Ecto neural progenitor cell (in vitro differentiated cells): ENCODE data around the gene ANKRD39.

Source experiments
- DNase-seq: peaks from one replicate; pipeline ENCODE4 v3.0.0-alpha.2; 2018; ENCODE audit warnings: low spot score

Gene ANKRD39

GRCh38 chr2:96826546-96827278 lies 31.1 kb downstream of the ANKRD39 start:
- no peak for DNase-seq

GRCh38 chr2:96825057-96825456 lies 32.8 kb downstream of the ANKRD39 start:
- no peak for DNase-seq

GRCh38 chr2:96824079-96824870 lies 33.5 kb downstream of the ANKRD39 start:
- no peak for DNase-seq

DNA sequence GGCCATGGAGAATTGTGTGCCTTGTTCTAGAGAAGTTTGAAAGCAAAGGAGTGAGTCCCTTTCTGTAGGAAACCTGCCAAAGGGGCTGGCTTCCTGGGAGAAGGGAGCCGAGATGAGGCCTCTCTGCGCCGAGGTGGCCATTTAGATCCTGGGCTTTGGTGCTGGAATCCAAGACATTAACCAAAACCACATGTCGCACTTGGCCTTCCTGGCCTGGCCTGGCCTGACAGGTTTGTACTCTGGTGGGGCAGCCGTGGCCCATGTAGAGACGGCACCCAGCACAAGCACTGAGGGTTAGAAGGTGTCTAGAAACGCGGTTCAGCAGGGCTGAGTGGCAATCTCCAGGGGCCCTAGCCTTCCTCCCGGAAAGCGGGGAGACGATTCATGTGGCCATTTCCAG lies 34.6 kb downstream of the ANKRD39 start:
- DNase-seq, result no peak

- no peak for DNase-seq
These were observed 35.0 kb downstream of the ANKRD39 start for GRCh38 chr2:96822786-96823185.

DNA sequence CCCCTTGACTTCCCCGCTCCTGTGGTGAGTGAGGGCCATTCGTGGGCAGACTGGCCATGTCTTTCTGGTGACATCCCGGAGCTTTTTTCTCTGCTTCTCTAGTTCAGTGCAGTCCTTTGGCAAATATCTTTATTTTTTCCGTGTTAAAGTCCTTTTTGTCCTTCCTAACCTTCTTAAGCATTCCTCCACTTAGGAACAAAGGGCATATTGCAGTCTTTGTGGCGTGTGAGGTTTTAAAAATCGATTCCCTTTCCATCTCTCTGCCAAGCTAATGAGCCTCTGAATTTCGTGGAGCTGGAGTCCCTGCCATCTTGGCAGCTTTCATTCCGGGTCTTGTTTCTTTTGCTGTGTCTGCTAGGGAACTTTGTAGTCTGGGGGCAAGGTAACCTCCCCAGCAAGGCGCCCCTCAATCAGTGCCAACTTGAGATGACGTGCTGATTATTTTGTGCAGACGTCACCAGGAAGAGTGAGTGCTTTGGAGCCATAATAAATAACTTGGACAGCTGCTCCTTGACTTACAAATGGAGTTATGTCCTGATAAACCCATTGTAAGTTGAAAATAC lies 36.6 kb downstream of the ANKRD39 start:
- DNase-seq, result no peak

DNA sequence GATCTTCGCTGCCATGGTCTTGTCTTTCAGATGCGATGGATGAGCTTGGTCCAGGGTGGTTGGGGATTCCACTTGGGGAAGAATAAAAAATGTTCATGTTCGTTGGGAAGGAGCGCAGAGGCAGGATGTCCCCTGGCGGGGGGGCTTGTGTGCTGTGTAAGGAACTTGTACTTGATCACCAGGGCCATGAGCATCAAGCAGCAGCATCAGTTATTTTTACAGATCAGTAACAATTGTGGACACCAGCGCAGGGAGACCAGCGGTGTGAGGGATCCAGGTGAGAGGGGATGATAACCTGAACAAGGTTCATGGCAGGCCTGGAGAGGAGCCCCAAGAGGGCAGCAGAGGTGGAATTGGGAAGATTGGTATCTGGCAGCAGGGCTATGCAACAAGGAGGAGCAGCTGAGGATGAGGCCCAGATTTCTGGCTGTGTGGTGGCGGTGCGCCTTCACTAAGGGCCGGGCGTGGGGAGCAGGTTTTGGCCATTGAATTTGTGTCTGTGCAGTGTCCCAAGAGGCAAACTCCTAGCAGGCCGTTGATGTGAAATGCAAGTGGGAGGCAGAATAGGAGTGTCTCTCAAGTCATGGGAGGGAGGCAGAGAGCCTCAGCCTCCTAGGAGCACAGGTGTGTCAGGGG lies 37.8 kb downstream of the ANKRD39 start:
- DNase-seq, result no peak

DNA sequence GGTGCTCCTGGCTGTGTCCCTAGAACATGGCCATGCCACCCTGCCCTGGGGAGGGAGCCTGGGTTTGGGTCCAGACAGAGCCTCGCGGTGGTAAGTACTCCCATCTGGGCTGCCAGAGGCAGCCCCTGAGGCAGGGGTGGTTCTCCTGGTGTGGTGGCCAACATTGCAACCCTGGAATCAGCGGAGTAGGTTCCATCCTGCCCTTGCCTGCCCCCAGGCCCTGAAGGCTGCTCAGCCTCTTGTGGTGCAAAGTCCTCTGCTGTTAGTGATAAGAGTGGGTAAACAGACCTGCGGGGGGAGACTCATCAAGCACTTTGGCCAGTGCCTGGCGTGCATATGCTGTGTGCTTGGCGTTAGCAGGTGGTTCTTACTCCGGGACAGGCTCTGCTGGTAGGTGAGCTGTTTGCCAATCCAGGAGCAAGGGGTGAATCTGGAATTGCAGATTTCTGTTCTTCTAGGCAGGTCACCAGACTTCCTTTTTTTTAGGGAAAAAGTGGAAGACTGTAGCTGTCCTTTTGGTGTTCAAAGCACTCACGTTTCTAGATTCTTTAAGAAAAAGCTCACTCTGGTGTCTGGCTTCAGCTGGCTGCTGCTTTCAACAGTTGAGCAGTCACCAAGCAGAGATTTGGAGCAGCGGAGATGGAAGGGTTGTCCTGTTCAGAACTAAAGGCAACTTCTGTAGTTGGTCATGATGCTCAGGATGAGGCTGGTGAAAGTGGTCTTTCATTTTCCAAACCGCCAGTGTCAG lies 38.5 kb downstream of the ANKRD39 start:
- no peak for DNase-seq

DNA sequence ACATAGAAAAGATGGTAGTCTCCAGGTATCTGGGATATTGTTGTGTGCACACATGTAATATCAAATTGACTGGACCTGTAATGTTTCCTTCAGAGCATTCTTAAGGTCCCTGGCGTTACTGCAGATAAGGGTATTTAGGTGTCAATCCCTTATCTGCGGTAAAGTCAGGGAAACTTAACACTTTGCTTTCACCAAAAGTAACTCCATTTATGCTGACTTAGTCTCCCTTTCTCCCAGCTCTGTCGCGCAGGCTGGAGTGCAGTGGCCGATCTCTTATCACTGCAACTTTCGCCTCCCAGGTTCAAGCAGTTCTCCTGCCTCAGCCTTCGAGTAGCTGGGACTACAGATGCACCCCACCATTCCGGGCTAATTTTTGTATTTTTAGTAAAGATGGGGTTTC lies 39.9 kb downstream of the ANKRD39 start:
- DNase-seq, result no peak

GRCh38 chr2:96816836-96817702 lies 40.7 kb downstream of the ANKRD39 start:
- DNase-seq, result peak; percentile 67

- DNase-seq, result peak; percentile 99
These were observed 41.5 kb downstream of the ANKRD39 start, which contains the start of gene CNNM3 for GRCh38 chr2:96816127-96816835. CNNM3 (plus strand) TSS chr2:96816268; CDS start chr2:96816278, 10 bp downstream.

DNA sequence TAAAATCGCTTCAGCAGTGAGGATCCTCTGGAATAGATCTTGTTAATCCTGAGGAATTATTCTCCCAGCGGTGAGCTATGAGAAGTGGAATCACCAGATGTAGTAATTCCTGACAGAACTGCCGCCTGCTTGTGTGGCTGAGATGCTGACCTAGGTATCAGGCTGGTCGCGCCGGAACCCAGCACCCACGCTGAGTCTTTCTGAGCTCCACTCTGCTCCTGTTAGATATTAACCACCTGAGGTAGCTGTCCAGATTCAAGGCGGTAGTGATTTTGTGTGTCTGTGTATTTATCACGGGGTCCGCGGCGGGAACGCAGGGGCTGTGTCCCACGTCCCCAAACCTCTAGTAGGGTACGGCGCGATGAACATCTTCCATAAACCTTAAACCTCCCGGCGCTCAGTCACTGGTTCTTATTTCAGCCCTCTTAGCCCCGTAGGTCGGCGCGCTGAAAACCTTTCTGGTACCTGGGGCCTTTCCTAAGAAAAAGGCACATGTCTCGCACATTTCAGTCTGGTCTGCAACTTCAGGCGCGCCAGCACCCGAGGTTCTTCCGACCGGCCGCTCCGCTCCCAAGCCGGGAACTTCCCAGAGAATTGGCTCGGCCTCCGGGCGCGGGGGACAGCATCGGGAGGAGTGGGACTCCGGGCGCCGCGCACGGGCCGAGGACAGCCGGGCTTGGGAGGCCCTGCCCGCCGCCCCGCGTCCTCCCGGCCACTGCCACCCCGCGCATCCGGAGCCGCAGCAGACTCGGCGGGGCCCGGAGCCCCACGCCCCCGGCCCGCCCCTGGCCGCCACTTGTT lies 42.3 kb downstream of the ANKRD39 start:
- no peak for DNase-seq

DNA sequence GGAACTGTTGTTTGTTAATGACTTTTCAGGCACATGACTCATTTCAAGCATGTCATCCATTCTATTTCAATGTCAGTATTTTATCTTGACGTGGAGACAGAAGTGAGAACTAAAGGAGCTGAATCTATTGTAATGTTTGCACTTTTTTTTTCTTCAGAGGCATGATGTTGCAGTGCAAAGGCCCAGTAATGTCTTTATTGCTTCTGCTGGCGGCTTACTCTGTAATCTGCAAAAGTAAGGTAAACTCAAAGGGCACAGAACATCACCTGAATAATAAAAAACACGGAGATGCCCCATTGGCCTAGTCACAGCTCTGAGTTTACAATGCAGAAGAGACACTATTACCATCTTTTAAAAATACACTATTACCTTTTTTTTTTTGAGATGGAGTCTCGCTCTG lies 44.2 kb downstream of the ANKRD39 start:
- no peak for DNase-seq

- no peak for DNase-seq
These were observed 45.9 kb downstream of the ANKRD39 start for GRCh38 chr2:96811917-96812316.

DNA sequence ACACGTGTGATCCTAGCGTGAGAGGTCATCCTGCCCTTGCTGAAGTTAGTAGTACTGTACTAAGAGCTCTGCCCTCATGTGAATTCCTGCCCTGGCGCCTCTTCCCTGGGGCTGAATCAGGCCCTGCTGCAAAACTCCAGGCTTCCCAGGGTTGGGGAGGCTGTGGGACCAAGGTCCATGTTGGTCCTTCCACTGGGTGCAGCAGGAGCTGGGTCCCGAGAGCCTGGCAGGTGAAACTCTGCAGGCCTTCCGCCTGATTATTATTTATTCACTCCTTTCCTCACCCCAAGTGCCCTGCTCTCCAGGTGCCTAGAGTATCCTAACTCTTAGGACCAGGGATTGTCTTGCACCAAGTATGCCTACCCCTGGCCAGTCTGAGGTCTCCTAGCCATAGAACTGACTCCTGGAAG lies 47.0 kb downstream of the ANKRD39 start:
- no peak for DNase-seq

GRCh38 chr2:96809951-96810782 lies 47.6 kb downstream of the ANKRD39 start:
- DNase-seq, result no peak

DNA sequence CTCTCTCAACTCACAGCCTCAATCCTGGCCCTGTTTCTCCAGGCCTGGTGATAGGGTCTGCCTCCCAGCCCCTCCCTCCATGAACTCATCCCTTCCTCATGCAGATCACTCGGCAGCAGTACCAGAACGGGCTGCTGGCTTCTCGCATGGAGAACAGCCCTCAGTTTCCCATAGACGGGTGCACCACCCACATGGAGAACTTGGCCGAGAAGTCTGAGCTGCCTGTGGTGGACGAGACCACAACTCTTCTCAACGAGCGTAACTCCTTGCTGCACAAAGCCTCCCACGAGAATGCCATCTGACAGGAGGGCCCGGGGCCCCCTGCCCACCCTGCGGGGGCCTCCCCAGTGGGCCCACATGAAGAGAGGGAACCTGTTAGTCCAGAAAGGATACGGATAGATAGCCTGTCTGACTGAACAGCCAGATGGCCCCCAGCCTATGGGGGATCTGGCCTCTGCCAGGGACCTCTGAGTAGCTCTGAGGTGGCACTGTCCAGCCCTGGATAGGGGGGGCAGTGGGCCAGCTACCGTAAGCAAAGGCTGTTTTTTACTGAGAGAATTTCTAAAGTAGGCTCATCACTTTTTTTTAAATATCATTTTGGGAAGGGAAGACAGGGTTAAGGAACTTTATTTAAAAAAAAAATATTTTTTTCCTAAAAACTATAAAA lies 48.5 kb downstream of the ANKRD39 start:
- no peak for DNase-seq
